A549 (cell line): ENCODE measurements around the gene GDI2. TPM values are rescaled to one million over a fixed set of nuclear protein-coding genes. Genes with fewer than 3 reads are reported as not detected.

Experiments used
- ATAC-seq, 2 experiments: fragments of 200-7000 bp in 1 of 2; fragments of >200 bp in 1 of 2; cut with Nextera tagmentation in 1 of 2; cut with Tn5 transposase in 1 of 2; 3 replicates each; pipeline versions ENCODE4 v1.8.0 to v1.9.1; 2018 to 2020; ENCODE audit warnings: mild to moderate bottlenecking in 1 of 2, moderate library complexity in 1 of 2
- CTCF ChIA-PET: fragments of 300-600 bp; sonication (Branson Sonifier 250); formaldehyde crosslinking; extraction: SDS; loops from one replicate; lab custom pipeline; 2021; ENCODE audit warnings: antibody characterized with exemption, inconsistent platforms; lab: Yijun Ruan, JAX
- POLR2A ChIA-PET: fragments of 350-600 bp; formaldehyde crosslinking; extraction: SDS; loops from one replicate; lab custom pipeline; 2021; ENCODE audit warnings: antibody characterized with exemption, inconsistent platforms; lab: Yijun Ruan, JAX
- DNase-seq, 2 experiments: peaks; one replicate each; pipeline versions ENCODE4 v3.0.0 to v3.0.0-alpha.2; 2011 to 2016; ENCODE audit warnings: low read depth in 1 of 2, low spot score in 1 of 2
- FAIRE-seq: peaks from 2 replicates; lab custom pipeline; 2011; peaks lifted over from hg19 to GRCh38; lab: Jason Lieb, UNC
- H3K27ac ChIP-seq, 2 experiments: fragments of >200 bp; sonication (Bioruptor Twin); formaldehyde crosslinking; 3 replicates each; pipeline ENCODE4 v1.5.1; 2016 to 2017
- H3K4me1 ChIP-seq: fragments of >200 bp; sonication (Bioruptor Twin); formaldehyde crosslinking; 3 replicates; pipeline ENCODE4 v1.6.1; 2016
- H3K4me2 ChIP-seq: fragments of >200 bp; sonication (Bioruptor Twin); formaldehyde crosslinking; 3 replicates; pipeline ENCODE4 v1.6.1; 2016
- H3K4me3 ChIP-seq: fragments of >200 bp; sonication (Bioruptor Twin); formaldehyde crosslinking; 3 replicates; pipeline ENCODE4 v1.5.1; 2016
- H3K9me3 ChIP-seq: fragments of >200 bp; sonication (Bioruptor Twin); formaldehyde crosslinking; 3 replicates; pipeline ENCODE4 v1.6.1; 2016
- BHLHE40 ChIP-seq: IDR thresholded peaks from 2 replicates; pipeline ENCODE4 v1.6.1; 2012; ENCODE audit warnings: low read depth, low read length, inconsistent platforms
- CBX8 ChIP-seq: fragments of 200-600 bp; sonication (generic); IDR thresholded peaks from 2 replicates; pipeline ENCODE4 v1.6.1; 2016
- CEBPB ChIP-seq, 2 experiments: fragments of >200 bp in 1 of 2; sonication (Bioruptor Twin) in 1 of 2; formaldehyde crosslinking in 1 of 2; IDR thresholded peaks; 2 replicates each; pipeline ENCODE4 v1.6.1; 2012 to 2016
- CHD2 ChIP-seq: fragments of 150-350 bp; IDR thresholded peaks from 2 replicates; pipeline ENCODE4 v1.6.1; 2014; ENCODE audit warnings: low read length; ENCODE audit not compliant: partially characterized antibody
- CHD4 ChIP-seq: fragments of 200-600 bp; sonication (generic); IDR thresholded peaks from 2 replicates; pipeline ENCODE4 v1.6.1; 2016; ENCODE audit warnings: antibody characterized with exemption, mild to moderate bottlenecking, borderline replicate concordance
- EHF ChIP-seq: fragments of 250-450 bp; sonication (Bioruptor Pico); IDR thresholded peaks from 2 replicates; pipeline ENCODE4 v1.5.0; 2020; ENCODE audit warnings: mild to moderate bottlenecking
- EHMT2 ChIP-seq: fragments of 200-600 bp; sonication (generic); IDR thresholded peaks from 2 replicates; pipeline ENCODE4 v1.6.1; 2016; ENCODE audit warnings: antibody characterized with exemption, low read depth, mild to moderate bottlenecking, moderate library complexity
- FOSL2 ChIP-seq, 2 experiments: fragments of 450-650 bp in 1 of 2; fragments of >200 bp in 1 of 2; sonication (Bioruptor Twin) in 1 of 2; formaldehyde crosslinking; IDR thresholded peaks; 2 replicates each; pipeline versions ENCODE4 v1.5.0 to v1.6.1; 2016 to 2020; ENCODE audit warnings: mild to moderate bottlenecking in 1 of 2, moderate library complexity in 1 of 2
- HDAC2 ChIP-seq: fragments of 200-600 bp; sonication (generic); IDR thresholded peaks from 2 replicates; pipeline ENCODE4 v1.6.1; 2016
- HEYL ChIP-seq: fragments of 250-450 bp; sonication (Bioruptor Pico); IDR thresholded peaks from 2 replicates; pipeline ENCODE4 v1.8.0; 2021; ENCODE audit warnings: mild to moderate bottlenecking, moderate library complexity
- HOXB5 ChIP-seq: fragments of 250-450 bp; sonication (Bioruptor Pico); IDR thresholded peaks from 2 replicates; pipeline ENCODE4 v1.5.0; 2020; ENCODE audit warnings: mild to moderate bottlenecking, moderate library complexity
- JUN ChIP-seq, 2 experiments: fragments of >200 bp; sonication (Bioruptor Twin); formaldehyde crosslinking; IDR thresholded peaks; 2 replicates in 1 of 2; 3 replicates in 1 of 2; pipeline ENCODE4 v1.6.1; 2016 to 2017
- JUNB ChIP-seq: fragments of >200 bp; sonication (Bioruptor Twin); formaldehyde crosslinking; IDR thresholded peaks from 2 replicates; pipeline ENCODE4 v1.6.1; 2016
- MAZ ChIP-seq: fragments of 150-350 bp; IDR thresholded peaks from 2 replicates; pipeline ENCODE4 v1.6.1; 2014; ENCODE audit warnings: antibody characterized with exemption, low read depth, low read length, borderline replicate concordance
- NPAS2 ChIP-seq: fragments of 250-450 bp; sonication (Bioruptor Pico); IDR thresholded peaks from 2 replicates; pipeline ENCODE4 v1.8.0; 2022; ENCODE audit warnings: mild to moderate bottlenecking, moderate library complexity, borderline replicate concordance
- POLR2AphosphoS2 ChIP-seq: conservative IDR thresholded peaks from 2 replicates; pipeline ENCODE4 v1.6.1; 2012; ENCODE audit warnings: low read length, improper control_type of control experiment, inconsistent platforms
- RARB ChIP-seq: fragments of 250-450 bp; sonication (Bioruptor Pico); IDR thresholded peaks from 2 replicates; pipeline ENCODE4 v1.8.0; 2021; ENCODE audit warnings: mild to moderate bottlenecking, moderate library complexity
- SREBF2 ChIP-seq: fragments of 450-650 bp; IDR thresholded peaks from 2 replicates; pipeline ENCODE4 v1.6.1; 2014; ENCODE audit warnings: mild to moderate bottlenecking, moderate library complexity
- TFCP2L1 ChIP-seq: fragments of 250-450 bp; sonication (Bioruptor Pico); IDR thresholded peaks from 2 replicates; pipeline ENCODE4 v1.5.0; 2021; ENCODE audit warnings: mild to moderate bottlenecking
- ZC3H11A ChIP-seq: fragments of 450-650 bp; IDR thresholded peaks from 2 replicates; pipeline ENCODE4 v1.6.1; 2014; ENCODE audit warnings: antibody characterized with exemption, mild to moderate bottlenecking
- ZSCAN20 ChIP-seq: fragments of 250-450 bp; sonication (Bioruptor Pico); IDR thresholded peaks from 2 replicates; pipeline ENCODE4 v1.8.0; 2022; ENCODE audit warnings: mild to moderate bottlenecking, moderate library complexity
- WGBS: methylation state at CpG from one replicate; pipeline ENCODE4 v1.1.6; 2017; ENCODE audit errors: missing lambda C conversion rate; 5-methylcytosine and 5-hydroxymethylcytosine counted together
- polyA plus RNA-seq, 4 experiments: library from polyadenylated mRNA; depleted of rRNA in 3 of 4; stranded (reverse); fragments of >200 nt; fragmentation: RNase III in 1 of 4; extraction: RNeasy Plus Mini Kit Qiagen cat#74134 plus additional on column Dnase treatment in 1 of 4; gene quantifications; 2 replicates in 3 of 4; 3 replicates in 1 of 4; pipeline ENCODE4 v1.2.3, GENCODE V29; 2011 to 2017
- TF ChIP-seq, protein P1 (sequence below): fragments of 450-650 bp; IDR thresholded peaks from 2 replicates; pipeline ENCODE4 v1.6.1; 2014; ENCODE audit warnings: antibody characterized with exemption
- TF ChIP-seq, protein P2 (sequence below): fragments of 250-450 bp; sonication (Bioruptor Pico); IDR thresholded peaks from 2 replicates; pipeline ENCODE4 v1.5.0; 2020; ENCODE audit warnings: low read depth, mild to moderate bottlenecking, moderate library complexity
- TF ChIP-seq, protein P3 (sequence below): IDR thresholded peaks from 2 replicates; pipeline ENCODE4 v1.6.1; 2012
- TF ChIP-seq, protein P4 (sequence below): fragments of 200-600 bp; sonication (generic); IDR thresholded peaks from 2 replicates; pipeline ENCODE4 v1.6.1; 2016; ENCODE audit warnings: antibody characterized with exemption, mild to moderate bottlenecking, moderate library complexity

The GDI2 gene
- polyA plus RNA-seq, 2 of the 4 experiments (the other 2 are of a cell fraction), result 278 to 304 TPM

DNA sequence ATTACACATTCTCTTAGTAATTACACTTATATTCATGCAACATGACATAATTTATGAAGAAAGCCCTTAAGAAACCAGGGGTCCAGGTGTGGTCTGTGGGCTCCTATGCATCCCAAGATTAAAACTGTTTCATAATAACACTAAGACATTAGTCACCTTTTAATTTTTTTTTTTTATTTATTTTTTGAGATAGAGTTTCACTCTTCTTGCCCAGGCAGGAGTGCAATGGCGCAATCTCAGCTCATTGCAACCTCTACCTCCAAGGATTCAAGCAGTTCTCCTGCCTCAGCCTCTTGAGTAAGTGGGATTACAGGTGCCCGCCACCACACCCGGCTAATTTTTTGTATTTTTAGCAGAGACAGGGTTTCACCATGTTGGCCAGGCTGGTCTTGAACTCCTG lies 12.5 kb downstream of the GDI2 start:
- no peak overlapping the region for H3K4me2 ChIP-seq
- CTCF ChIA-PET, result interaction anchor here (1.0 kb wide), 1 partner anchor 359 kb away, joined by 3 read pairs; no protein-coding TSS in a partner anchor
- WGBS, result 86% methylated on average over 3 of the region's 3 CpGs

DNA sequence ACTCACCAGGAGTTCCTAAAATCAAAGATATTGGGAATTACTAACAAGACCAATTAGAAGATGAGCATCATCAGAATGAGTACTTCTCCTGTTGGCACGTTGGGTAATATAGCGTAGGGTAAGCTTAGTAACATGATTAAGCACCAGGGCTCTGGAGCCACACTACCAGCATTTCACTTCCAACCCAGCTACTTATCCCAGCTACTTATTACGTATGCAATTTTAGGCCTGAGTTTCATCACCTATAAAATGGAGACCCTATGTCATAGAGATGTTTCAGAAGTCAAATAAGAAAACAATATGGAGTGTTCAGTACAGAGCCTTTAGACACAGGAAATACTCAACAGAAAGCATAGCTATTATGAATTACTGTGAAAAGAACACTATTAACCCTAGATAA lies 19.0 kb downstream of the GDI2 start:
- ChIA-PET CTCF (interaction anchor here (1.1 to 1.2 kb wide), 3 partner anchors 9 to 94 kb away, joined by 3 to 5 read pairs (median 3); no protein-coding TSS in a partner anchor), POLR2A (interaction anchor here (0.9 to 1.1 kb wide), 2 partner anchors 19 to 20 kb away, joined by 3 read pairs; partner anchors contain the start of gene GDI2)
- Histone ChIP-seq H3K4me3 (no peak overlapping the region), H3K27ac (peak overlapping the region in 1 of 2 experiments; percentile 22; a peak in 1 of 6 replicates), H3K4me2 (no peak overlapping the region), H3K4me1 (no peaks in the 10 kb centered on the region; the same call in 2 of the 3 replicates), H3K9me3 (no peaks in the 10 kb centered on the region)
- TF ChIP-seq ZC3H11A, result no peak
- no peak for TF ChIP-seq RARB (CRISPR knock-in tag)
- TF ChIP-seq FOSL2 (IDR thresholded peaks at IDR 0.05), result no peak
- no peak for TF ChIP-seq FOSL2 (CRISPR knock-in tag; IDR thresholded peaks at IDR 0.05)
- TF ChIP-seq, protein P1, sequence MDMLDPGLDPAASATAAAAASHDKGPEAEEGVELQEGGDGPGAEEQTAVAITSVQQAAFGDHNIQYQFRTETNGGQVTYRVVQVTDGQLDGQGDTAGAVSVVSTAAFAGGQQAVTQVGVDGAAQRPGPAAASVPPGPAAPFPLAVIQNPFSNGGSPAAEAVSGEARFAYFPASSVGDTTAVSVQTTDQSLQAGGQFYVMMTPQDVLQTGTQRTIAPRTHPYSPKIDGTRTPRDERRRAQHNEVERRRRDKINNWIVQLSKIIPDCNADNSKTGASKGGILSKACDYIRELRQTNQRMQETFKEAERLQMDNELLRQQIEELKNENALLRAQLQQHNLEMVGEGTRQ, result no peak
- TF ChIP-seq, protein P2, sequence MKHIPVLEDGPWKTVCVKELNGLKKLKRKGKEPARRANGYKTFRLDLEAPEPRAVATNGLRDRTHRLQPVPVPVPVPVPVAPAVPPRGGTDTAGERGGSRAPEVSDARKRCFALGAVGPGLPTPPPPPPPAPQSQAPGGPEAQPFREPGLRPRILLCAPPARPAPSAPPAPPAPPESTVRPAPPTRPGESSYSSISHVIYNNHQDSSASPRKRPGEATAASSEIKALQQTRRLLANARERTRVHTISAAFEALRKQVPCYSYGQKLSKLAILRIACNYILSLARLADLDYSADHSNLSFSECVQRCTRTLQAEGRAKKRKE (CRISPR knock-in tag), result no peak
- TF ChIP-seq CHD2, result no peak
- no peak for TF ChIP-seq JUN (IDR thresholded peaks at IDR 0.05)
- no peak for TF ChIP-seq ZSCAN20 (CRISPR knock-in tag)
- no peak for TF ChIP-seq MAZ
- TF ChIP-seq TFCP2L1, result no peak
- no peak for TF ChIP-seq SREBF2
- TF ChIP-seq HOXB5, result no peak
- no peak for TF ChIP-seq CHD4
- ATAC-seq, result no peak
- 98% methylated on average over 3 of the region's 3 CpGs for WGBS
- no peak for DNase-seq
- FAIRE-seq, result no peak

More for the DNA sequence above, 12.5 kb downstream of the GDI2 start:
- H3K9me3 ChIP-seq, result no peaks in the 10 kb centered on the region
- H3K27ac ChIP-seq, result no peak overlapping the region
- POLR2A ChIA-PET, result no interaction called here
- ATAC-seq (no peak), FAIRE-seq (no peak), DNase-seq (no peak)
- peaks cover 11% of the 10 kb centered on the region for H3K4me1 ChIP-seq
- TF ChIP-seq BHLHE40 (no peak), HEYL (CRISPR knock-in tag) (no peak), NPAS2 (CRISPR knock-in tag) (no peak), CEBPB (IDR thresholded peaks at IDR 0.05) (peak in 1 of 2 experiments; percentile 33; a peak in 2 of 4 replicates), CHD2 (no peak), RARB (CRISPR knock-in tag) (no peak)
- TF ChIP-seq, protein P3, sequence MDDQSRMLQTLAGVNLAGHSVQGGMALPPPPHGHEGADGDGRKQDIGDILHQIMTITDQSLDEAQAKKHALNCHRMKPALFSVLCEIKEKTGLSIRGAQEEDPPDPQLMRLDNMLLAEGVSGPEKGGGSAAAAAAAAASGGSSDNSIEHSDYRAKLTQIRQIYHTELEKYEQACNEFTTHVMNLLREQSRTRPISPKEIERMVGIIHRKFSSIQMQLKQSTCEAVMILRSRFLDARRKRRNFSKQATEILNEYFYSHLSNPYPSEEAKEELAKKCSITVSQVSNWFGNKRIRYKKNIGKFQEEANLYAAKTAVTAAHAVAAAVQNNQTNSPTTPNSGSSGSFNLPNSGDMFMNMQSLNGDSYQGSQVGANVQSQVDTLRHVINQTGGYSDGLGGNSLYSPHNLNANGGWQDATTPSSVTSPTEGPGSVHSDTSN, result no peak
- H3K4me3 ChIP-seq, result no peak overlapping the region

DNA sequence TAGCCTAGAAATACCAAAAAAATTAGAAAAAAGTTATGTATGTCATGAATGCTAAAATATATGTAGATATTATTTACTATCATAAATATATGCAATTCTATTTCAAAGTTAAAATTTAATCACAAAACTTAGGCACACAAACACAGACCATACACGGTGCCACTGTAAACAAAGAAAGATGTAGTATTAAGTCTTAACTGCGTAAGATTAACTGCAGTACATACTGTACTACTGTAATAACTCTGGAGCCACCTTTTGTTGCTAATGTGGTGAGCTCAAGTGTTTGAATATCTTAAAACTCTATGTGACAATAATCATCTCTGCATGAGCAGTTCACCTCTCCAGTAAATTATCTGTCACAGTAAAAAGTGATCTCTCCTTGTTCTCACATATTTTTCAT lies 23.6 kb downstream of the GDI2 start:
- Histone ChIP-seq H3K4me2 (no peak overlapping the region), H3K4me1 (no peaks in the 10 kb centered on the region; the same call in 2 of the 3 replicates), H3K9me3 (no peaks in the 10 kb centered on the region), H3K27ac (no peak overlapping the region), H3K4me3 (no peak overlapping the region)
- WGBS, result 67% methylated on average over 2 of the region's 2 CpGs
- POLR2A ChIA-PET, result no interaction called here
- ATAC-seq (no peak), FAIRE-seq (no peak), DNase-seq (no peak)
- CTCF ChIA-PET, result interaction anchor here (1.4 kb wide), 2 partner anchors 9 to 16 kb away, joined by 3 to 5 read pairs; no protein-coding TSS in a partner anchor
- TF ChIP-seq, protein P4, sequence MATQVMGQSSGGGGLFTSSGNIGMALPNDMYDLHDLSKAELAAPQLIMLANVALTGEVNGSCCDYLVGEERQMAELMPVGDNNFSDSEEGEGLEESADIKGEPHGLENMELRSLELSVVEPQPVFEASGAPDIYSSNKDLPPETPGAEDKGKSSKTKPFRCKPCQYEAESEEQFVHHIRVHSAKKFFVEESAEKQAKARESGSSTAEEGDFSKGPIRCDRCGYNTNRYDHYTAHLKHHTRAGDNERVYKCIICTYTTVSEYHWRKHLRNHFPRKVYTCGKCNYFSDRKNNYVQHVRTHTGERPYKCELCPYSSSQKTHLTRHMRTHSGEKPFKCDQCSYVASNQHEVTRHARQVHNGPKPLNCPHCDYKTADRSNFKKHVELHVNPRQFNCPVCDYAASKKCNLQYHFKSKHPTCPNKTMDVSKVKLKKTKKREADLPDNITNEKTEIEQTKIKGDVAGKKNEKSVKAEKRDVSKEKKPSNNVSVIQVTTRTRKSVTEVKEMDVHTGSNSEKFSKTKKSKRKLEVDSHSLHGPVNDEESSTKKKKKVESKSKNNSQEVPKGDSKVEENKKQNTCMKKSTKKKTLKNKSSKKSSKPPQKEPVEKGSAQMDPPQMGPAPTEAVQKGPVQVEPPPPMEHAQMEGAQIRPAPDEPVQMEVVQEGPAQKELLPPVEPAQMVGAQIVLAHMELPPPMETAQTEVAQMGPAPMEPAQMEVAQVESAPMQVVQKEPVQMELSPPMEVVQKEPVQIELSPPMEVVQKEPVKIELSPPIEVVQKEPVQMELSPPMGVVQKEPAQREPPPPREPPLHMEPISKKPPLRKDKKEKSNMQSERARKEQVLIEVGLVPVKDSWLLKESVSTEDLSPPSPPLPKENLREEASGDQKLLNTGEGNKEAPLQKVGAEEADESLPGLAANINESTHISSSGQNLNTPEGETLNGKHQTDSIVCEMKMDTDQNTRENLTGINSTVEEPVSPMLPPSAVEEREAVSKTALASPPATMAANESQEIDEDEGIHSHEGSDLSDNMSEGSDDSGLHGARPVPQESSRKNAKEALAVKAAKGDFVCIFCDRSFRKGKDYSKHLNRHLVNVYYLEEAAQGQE, result no peak
- TF ChIP-seq MAZ (no peak), HEYL (CRISPR knock-in tag) (no peak), HDAC2 (no peak), CBX8 (no peak), EHF (CRISPR knock-in tag) (no peak), CHD2 (no peak), POLR2AphosphoS2 (no peak), JUNB (no peak), EHMT2 (no peak)
- TF ChIP-seq, protein P1, result no peak
- TF ChIP-seq, protein P2 (CRISPR knock-in tag), result no peak
